ENCODE results near the gene GTPBP2. TPM values are rescaled to one million over a fixed set of nuclear protein-coding genes. Genes with fewer than 3 reads are reported as not detected.

GTPBP2 gene
- total RNA-seq, 1 experiment from 2014 or later = 70.3 TPM

- Histone ChIP-seq H3K9me3 (ENCODE audit: low read length) (no peaks in the 10 kb centered on the region), H3K4me1 (ENCODE audit: low read length) (peaks cover 10% of the 10 kb centered on the region), H3K36me3 (ENCODE audit: insufficient read depth, low read length) (no peaks in the 10 kb centered on the region), H2AFZ (ENCODE audit: low read length) (no peak overlapping the region), H3K4me3 (ENCODE audit: low read length) (no peak overlapping the region), H3K27me3 (ENCODE audit: low read length) (no peaks in the 10 kb centered on the region), H3K27ac (ENCODE audit: low read length) (no peak overlapping the region), H3K79me2 (ENCODE audit: low read length) (no peaks in the 10 kb centered on the region), H3K9ac (ENCODE audit: low read length) (no peak overlapping the region), H3K9me2 (replicated peaks; ENCODE audit: insufficient read depth, low read length) (no peaks in the 10 kb centered on the region), H4K20me1 (ENCODE audit: insufficient read depth, low read depth, low read length) (peaks cover 14% of the 10 kb centered on the region; the same call in 1 of the 2 replicates), H3K4me2 (ENCODE audit: low read depth, low read length, poor library complexity, severe bottlenecking) (no peak overlapping the region)
- DNase-seq = no peak
Measured at GRCh38 chr6:43671801-43672690, 43.0 kb upstream of the GTPBP2 start.

- Histone ChIP-seq H3K4me1 (ENCODE audit: low read length) (peaks cover 10% of the 10 kb centered on the region), H3K9me2 (replicated peaks; ENCODE audit: insufficient read depth, low read length) (no peaks in the 10 kb centered on the region), H3K9me3 (ENCODE audit: low read length) (no peaks in the 10 kb centered on the region), H3K27me3 (ENCODE audit: low read length) (no peaks in the 10 kb centered on the region), H3K79me2 (ENCODE audit: low read length) (no peaks in the 10 kb centered on the region), H4K20me1 (ENCODE audit: insufficient read depth, low read depth, low read length) (peaks cover 14% of the 10 kb centered on the region; the same call in 1 of the 2 replicates), H3K36me3 (ENCODE audit: insufficient read depth, low read length) (no peaks in the 10 kb centered on the region), H3K4me2 (ENCODE audit: low read depth, low read length, poor library complexity, severe bottlenecking) (no peak overlapping the region), H2AFZ (ENCODE audit: low read length) (no peak overlapping the region), H3K27ac (ENCODE audit: low read length) (no peak overlapping the region), H3K4me3 (ENCODE audit: low read length) (no peak overlapping the region), H3K9ac (ENCODE audit: low read length) (no peak overlapping the region)
- no peak for DNase-seq
Measured at GRCh38 chr6:43671011-43671800, 42.1 kb upstream of the GTPBP2 start.

- no peaks in the 10 kb centered on the region for H3K79me2 ChIP-seq (ENCODE audit: low read length)
- H3K9ac ChIP-seq (ENCODE audit: low read length) = no peak overlapping the region
- no peaks in the 10 kb centered on the region for H3K9me3 ChIP-seq (ENCODE audit: low read length)
- DNase-seq = no peak
- no peaks in the 10 kb centered on the region for H3K27me3 ChIP-seq (ENCODE audit: low read length)
- H4K20me1 ChIP-seq (ENCODE audit: insufficient read depth, low read depth, low read length) = peaks cover 14% of the 10 kb centered on the region; the same call in 1 of the 2 replicates
- H3K4me1 ChIP-seq (ENCODE audit: low read length) = peaks cover 10% of the 10 kb centered on the region
- H2AFZ ChIP-seq (ENCODE audit: low read length) = no peak overlapping the region
- no peak overlapping the region for H3K4me3 ChIP-seq (ENCODE audit: low read length)
- no peaks in the 10 kb centered on the region for H3K9me2 ChIP-seq (replicated peaks; ENCODE audit: insufficient read depth, low read length)
- H3K4me2 ChIP-seq (ENCODE audit: low read depth, low read length, poor library complexity, severe bottlenecking) = no peak overlapping the region
- no peaks in the 10 kb centered on the region for H3K36me3 ChIP-seq (ENCODE audit: insufficient read depth, low read length)
- no peak overlapping the region for H3K27ac ChIP-seq (ENCODE audit: low read length)
Measured at GRCh38 chr6:43670623-43670986, 41.5 kb upstream of the GTPBP2 start.

GRCh38 chr6:43669922-43670622, 41.0 kb upstream of the GTPBP2 start:
- no peak for DNase-seq
- Histone ChIP-seq H3K9me3 (ENCODE audit: low read length) (no peaks in the 10 kb centered on the region), H4K20me1 (ENCODE audit: insufficient read depth, low read depth, low read length) (peaks cover 14% of the 10 kb centered on the region; the same call in 1 of the 2 replicates), H3K9ac (ENCODE audit: low read length) (no peak overlapping the region), H3K4me3 (ENCODE audit: low read length) (no peak overlapping the region), H3K27ac (ENCODE audit: low read length) (no peak overlapping the region), H3K27me3 (ENCODE audit: low read length) (no peaks in the 10 kb centered on the region), H3K4me1 (ENCODE audit: low read length) (peaks cover 10% of the 10 kb centered on the region), H3K36me3 (ENCODE audit: insufficient read depth, low read length) (no peaks in the 10 kb centered on the region), H2AFZ (ENCODE audit: low read length) (no peak overlapping the region), H3K9me2 (replicated peaks; ENCODE audit: insufficient read depth, low read length) (no peaks in the 10 kb centered on the region), H3K79me2 (ENCODE audit: low read length) (no peaks in the 10 kb centered on the region), H3K4me2 (ENCODE audit: low read depth, low read length, poor library complexity, severe bottlenecking) (no peak overlapping the region)

- no peak for DNase-seq
- no peaks in the 10 kb centered on the region for H3K9me3 ChIP-seq (ENCODE audit: low read length)
- H3K27me3 ChIP-seq (ENCODE audit: low read length) = no peaks in the 10 kb centered on the region
- no peak overlapping the region for H3K4me2 ChIP-seq (ENCODE audit: low read depth, low read length, poor library complexity, severe bottlenecking)
- H3K9me2 ChIP-seq (replicated peaks; ENCODE audit: insufficient read depth, low read length) = no peaks in the 10 kb centered on the region
- H3K27ac ChIP-seq (ENCODE audit: low read length) = no peak overlapping the region
- H3K4me3 ChIP-seq (ENCODE audit: low read length) = no peak overlapping the region
- H3K36me3 ChIP-seq (ENCODE audit: insufficient read depth, low read length) = no peaks in the 10 kb centered on the region
- no peaks in the 10 kb centered on the region for H3K79me2 ChIP-seq (ENCODE audit: low read length)
- H4K20me1 ChIP-seq (ENCODE audit: insufficient read depth, low read depth, low read length) = peaks cover 14% of the 10 kb centered on the region; the same call in 1 of the 2 replicates
- no peak overlapping the region for H3K9ac ChIP-seq (ENCODE audit: low read length)
- H3K4me1 ChIP-seq (ENCODE audit: low read length) = peaks cover 10% of the 10 kb centered on the region
- no peak overlapping the region for H2AFZ ChIP-seq (ENCODE audit: low read length)
Measured at GRCh38 chr6:43669050-43669921, 40.2 kb upstream of the GTPBP2 start.

GRCh38 chr6:43668151-43669028, 39.3 kb upstream of the GTPBP2 start:
- H3K79me2 ChIP-seq (ENCODE audit: low read length) = no peaks in the 10 kb centered on the region
- no peaks in the 10 kb centered on the region for H3K27me3 ChIP-seq (ENCODE audit: low read length)
- peaks cover 14% of the 10 kb centered on the region; the same call in 1 of the 2 replicates for H4K20me1 ChIP-seq (ENCODE audit: insufficient read depth, low read depth, low read length)
- no peak overlapping the region for H3K27ac ChIP-seq (ENCODE audit: low read length)
- H3K9me2 ChIP-seq (replicated peaks; ENCODE audit: insufficient read depth, low read length) = no peaks in the 10 kb centered on the region
- H3K9me3 ChIP-seq (ENCODE audit: low read length) = no peaks in the 10 kb centered on the region
- H3K9ac ChIP-seq (ENCODE audit: low read length) = peak overlapping the region; percentile 28
- H3K4me3 ChIP-seq (ENCODE audit: low read length) = no peak overlapping the region
- H2AFZ ChIP-seq (ENCODE audit: low read length) = no peak overlapping the region
- peak; percentile 86 for DNase-seq
- peaks cover 10% of the 10 kb centered on the region for H3K4me1 ChIP-seq (ENCODE audit: low read length)
- no peaks in the 10 kb centered on the region for H3K36me3 ChIP-seq (ENCODE audit: insufficient read depth, low read length)
- H3K4me2 ChIP-seq (ENCODE audit: low read depth, low read length, poor library complexity, severe bottlenecking) = no peak overlapping the region
